Suppressor macrophage treated with lipopolysaccharide for 1 hour (primary cell): Measurements from ENCODE around the gene FLT1.

Experiments
- DNase-seq, 3 donors: peaks; one replicate each; pipeline ENCODE4 v3.0.0-alpha.2; 2020 to 2022

FLT1 gene

GRCh38 chr13:28385362-28385761 lies 109.6 kb downstream of the FLT1 start:
- DNase-seq, result no peak

DNA sequence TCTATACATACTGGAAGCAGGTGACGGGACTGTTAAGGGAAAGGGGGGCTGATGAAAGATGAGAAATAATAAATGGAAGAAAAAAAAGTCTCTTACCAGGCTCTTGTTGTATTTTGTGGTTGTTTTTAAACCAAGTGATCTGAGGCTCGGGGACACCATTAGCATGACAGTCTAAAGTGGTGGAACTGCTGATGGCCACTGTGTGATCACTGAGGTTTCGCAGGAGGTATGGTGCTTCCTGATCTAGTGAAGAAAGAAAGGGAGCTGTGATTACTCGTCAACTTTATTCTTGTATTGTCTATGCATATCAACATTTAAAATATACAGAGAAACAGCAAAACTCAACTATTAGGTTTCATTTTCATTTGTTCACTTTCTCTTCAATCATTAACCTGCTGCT lies 110.1 kb downstream of the FLT1 start:
- DNase-seq, result no peak

DNA sequence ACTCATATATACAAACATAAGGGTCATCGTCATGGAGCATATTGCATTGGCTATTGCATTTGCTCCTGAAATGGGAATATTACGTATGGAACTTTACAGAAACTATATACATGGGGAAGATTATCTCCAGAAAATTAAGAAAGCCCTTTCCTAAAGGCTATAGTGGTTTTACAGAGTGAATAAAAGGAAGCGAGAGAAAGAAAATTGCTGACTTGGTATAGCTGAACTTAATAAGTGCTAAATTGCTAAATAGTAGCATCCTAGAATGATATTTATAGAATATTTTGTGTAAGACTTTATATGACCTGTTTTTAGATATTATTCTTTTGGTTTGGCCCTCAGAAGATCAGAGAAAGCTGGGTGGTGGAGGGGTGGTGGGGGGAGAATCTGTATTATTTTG lies 114.6 kb downstream of the FLT1 start:
- no peak for DNase-seq

DNA sequence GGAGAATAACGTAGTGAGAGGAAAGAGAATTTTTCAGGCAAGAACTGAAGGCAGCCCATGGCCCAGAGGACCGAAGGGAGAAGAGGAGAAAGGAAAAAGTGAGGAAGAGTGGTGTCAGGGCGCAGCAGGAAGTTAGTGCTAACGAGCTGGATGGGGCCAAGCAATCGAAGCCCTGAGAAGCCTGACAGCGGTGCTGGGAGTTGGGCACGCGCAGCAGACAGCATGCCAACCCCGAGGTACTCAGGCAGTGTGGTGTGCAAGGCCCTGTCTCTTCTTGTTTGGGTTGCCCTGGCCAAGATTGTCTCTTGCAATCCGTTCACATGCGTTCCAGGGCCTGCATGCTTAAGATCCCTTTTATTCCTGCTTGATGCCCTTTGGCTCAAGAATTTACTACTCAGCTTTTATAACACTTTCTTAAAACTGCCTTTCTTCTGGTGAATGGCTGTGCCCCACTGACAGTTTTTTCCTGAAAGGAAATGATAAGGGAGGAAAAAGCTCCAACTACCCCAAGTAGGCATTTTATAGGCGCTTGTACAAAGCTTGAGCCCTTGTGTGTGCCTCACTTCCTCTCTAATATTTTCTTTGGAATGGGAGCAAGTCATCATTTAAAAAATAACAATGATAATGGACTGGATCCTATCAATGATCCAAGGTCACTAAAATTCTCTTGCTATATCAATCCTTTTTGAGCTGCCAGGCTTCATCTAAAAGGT lies 115.4 kb downstream of the FLT1 start:
- DNase-seq, result no peak

- no peak for DNase-seq
These were observed 118.3 kb downstream of the FLT1 start for GRCh38 chr13:28376604-28377003.

- no peak for DNase-seq
These were observed 119.5 kb downstream of the FLT1 start for GRCh38 chr13:28375250-28375930.

DNA sequence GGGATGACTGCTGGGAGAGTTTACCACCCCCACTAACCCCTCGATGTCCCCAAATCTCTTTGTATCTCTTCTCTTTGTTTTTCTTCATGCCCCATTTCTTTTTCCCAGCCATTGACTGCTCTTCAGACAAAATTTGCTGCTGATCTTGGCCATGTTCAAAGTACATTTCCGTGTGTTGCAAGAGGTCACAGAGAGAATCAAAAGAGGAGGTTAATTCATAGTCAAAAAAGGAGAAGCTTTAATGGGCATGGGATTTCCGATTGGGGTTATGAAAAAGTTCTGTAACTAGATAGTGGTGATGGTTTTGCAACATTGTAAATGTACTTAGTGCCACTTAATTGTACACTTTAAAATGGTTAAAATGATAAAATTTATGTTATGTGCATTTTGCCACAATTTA lies 121.1 kb downstream of the FLT1 start:
- DNase-seq, result peak; percentile 64 to 88 (median 86)

DNA sequence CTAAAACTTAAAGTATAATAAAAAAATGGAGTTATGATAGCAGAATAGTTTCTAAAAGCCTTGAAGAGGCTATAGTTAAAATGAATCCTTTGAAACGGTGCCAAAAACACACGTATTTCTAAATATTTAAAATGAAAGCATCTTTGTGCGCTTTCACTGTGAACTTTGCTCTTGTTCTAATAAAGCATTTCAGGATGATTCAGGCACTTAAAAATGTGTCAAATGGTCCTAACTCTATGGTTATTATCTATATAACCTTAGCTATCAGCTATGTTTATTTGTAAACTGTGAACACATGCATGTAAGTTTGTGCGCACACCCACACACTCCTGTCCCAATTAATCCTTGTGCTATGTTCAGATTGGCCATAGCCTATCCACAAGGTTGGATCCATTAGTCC lies 124.5 kb downstream of the FLT1 start:
- no peak for DNase-seq

DNA sequence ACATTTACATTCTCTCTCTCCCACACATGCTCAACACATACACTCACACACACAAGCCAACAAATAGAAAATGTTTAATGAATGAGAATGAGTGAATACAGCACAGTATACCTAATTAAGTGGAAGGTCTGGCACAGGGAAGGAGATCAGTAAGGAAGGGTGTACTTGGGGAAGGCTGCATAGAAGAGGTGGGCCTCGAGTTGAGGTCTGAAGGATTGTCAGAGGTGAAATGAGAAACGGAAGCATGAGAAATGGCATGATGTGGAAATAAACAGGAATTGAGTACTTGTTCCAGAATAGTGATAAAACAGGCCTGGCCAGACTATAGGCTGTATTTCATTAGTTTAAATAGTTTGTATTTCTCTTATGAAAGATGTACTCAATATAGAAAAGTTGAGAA lies 136.2 kb downstream of the FLT1 start:
- DNase-seq, result peak in 1 of 3 donors; percentile 14

DNA sequence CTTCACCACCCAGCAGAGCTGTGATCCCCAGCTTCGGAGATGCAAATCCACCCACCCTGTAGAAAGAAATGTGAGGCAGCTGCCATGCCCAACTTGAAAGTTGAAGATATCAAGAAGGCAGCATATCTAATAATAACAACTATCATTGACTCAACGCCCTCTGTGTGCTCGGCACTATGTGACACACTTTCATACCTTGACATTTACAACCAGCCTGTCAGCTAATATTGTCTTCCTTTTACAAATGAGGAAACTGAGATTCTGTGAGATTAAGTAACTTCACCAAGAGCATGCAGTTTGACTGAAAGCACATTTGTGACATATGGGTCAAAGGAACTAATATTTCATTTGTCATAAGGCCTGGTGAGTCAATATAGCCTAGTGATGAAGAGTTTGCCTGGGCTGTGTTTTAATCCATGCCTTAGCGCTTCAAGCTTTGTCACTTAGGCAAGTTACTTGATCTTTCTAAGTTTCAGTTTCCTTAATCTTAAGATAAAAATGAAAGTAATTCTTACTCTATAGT lies 137.0 kb downstream of the FLT1 start:
- DNase-seq, result peak; percentile 80 to 96 (median 91)

GRCh38 chr13:28357247-28357825 lies 137.6 kb downstream of the FLT1 start:
- DNase-seq, result no peak

DNA sequence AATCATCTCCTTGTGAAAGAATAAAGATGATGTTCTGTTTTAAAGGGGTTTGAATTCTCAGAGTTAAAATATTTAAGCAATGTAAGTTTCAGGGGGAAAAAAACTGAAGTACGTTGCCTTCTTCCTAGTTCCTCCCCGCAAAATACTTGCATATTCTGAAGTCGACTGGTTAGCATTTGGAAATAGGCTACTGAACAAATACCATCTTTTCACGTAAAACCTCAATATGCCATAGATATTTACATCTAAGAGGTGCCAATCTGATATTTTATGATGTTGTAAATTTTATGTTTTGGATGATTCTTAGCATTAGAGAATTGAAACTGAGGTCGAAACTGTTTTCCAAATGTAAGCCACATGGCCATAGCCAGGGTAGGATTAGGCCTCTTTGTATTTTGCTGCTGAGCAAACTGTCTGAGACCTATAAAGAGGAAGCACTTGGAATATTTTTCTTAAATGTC lies 138.3 kb downstream of the FLT1 start:
- peak in 2 of 3 donors; percentile 31 to 40 for DNase-seq

DNA sequence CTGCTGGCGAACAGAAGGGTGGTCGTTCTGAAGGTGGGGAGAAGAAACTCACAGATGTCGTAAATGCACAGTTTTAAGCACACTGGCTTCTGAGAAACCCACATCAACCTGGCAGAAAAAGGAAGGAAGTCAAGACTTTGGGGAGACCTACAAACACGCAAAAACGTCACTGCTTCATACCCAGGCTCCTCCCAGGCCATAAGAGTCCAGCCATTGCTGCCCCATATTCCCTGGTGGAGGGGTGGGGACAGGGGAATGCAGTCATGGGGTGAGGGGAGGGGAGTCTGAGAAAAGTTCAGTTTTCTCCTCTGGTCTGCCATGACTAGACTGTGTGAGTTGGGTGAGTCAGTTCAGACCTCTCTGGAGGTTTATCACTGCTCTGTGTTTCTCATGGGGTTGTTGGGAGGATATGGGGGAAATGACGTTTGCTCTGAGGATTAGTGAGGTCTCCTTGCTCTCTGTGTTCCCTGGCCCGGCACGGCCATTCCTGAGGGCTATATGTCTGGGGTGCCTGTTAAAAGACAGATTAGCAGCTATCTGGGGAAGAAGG lies 139.0 kb downstream of the FLT1 start:
- peak; percentile 44 to 69 (median 65) for DNase-seq

DNA sequence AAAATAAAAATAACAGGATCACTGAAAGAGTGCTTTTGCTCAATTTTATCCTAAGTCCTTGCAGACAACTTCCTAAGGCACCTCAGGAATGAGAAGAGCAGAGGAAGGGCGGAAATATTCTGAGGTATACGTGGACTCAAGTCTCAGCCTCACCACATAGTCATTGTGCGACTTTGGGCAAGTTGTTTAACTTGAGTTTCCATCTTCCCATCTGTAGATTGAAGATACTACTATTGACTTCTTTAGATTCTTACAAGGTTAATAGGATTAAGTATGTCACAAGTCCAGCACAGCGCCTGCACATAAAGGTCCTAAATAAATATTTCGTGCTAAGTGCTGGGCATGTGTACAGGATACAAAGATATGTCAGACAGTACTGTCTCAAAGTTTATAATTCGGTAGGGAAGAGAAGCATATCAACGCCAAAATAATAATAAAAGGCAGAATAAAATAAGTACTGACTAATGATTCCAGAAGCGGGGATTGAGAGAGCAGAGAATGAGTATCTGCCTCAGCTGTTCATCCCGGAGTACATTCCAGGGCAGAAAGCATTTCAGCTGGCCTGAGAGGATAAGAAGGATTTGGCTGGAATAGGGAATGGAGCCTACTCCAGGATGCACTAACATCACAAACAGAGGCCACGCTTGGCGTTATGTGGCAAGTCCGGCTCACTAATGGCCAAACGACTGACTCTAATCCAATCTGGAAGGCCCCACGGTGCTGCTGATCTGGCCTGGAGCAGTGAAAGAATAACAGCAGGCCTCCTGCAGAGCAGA lies 139.7 kb downstream of the FLT1 start:
- DNase-seq, result no peak

DNA sequence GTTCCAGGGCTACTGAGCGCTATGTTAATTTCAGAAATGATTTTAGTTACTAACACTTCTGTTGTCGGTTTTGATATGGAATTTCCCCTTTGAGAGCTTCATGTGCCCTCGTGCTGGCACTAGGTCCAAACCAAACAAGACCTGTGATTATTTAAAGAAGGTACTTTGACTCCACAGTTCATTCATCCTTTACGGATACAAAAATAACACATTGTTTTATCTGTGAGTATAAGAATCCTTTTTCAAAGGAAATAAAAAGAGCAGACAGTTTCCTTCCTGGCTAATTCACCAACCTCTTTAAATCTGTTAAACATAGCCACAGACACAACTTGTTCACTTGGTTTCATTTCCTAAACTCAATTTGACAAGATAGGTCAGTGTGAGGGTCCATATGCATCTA lies 141.2 kb downstream of the FLT1 start:
- no peak for DNase-seq

DNA sequence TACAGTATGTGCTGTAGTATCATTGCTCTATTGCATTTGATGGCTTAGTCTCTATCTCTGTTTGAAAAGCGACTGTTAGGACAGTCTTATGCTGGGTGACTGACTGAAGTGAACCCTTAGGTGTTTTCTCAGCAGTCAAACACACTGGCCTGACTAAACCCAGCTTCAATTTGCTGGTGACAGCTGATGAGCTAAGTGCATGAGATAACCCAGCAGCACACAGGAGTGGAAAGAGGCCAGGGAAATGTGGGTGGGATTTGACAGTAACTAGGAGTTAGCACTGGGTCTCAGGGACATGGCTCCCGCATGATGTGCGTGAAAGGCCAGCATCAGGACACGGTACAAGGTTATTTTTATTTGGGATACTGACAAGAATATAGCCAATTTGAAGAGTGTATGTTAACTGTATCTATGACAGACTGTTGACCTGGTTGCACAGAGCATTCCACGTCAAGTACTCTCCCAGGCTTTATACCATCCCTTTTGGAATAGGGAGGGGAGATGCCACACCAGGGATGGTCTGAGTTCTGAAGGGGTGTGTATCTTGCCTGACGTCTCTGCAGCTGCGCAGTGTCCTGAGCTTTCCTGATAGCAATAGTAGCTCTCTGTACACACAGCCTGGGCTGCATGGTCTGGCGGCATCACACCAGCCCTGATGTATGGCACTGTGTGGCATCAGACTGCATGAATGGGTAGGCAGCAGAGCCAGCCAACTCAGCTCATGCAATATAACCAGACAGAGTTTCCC lies 144.8 kb downstream of the FLT1 start:
- DNase-seq, result no peak

GRCh38 chr13:28349371-28349770 lies 145.6 kb downstream of the FLT1 start:
- DNase-seq, result no peak

- DNase-seq, result peak; percentile 34 to 60 (median 58)
These were observed 147.2 kb downstream of the FLT1 start for GRCh38 chr13:28347456-28348371.

DNA sequence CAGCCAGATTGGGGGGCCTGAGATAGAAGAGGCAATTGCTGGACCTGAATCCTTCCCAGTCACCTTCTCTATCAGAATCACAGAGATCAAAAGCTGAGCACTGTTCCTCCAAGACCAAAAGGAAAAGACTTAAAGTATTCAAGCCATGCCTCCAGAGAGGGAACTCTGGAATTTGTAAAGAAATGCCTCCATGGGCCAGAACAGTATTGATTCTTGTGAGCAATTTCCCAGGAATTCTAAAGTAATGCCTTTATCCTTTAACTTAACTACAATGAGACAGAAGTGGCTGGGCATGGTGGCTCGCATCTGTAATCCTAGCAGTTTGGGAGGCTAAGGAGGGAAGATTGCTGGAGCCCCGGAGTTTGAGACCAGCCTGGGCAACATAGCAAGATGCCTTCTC lies 148.8 kb downstream of the FLT1 start:
- DNase-seq, result no peak

- DNase-seq, result no peak
These were observed 150.8 kb downstream of the FLT1 start for GRCh38 chr13:28344163-28344562.

- DNase-seq, result no peak
These were observed 152.7 kb downstream of the FLT1 start for GRCh38 chr13:28342251-28342650.
